GM12892 (cell line): ENCODE measurements around the gene HDGFL1.

ENCODE experiments used
- DNase-seq: peaks from one replicate; pipeline ENCODE4 v3.0.0; 2011; ENCODE audit not compliant: insufficient read length
- FAIRE-seq: peaks from 2 replicates; lab custom pipeline; 2011; peaks lifted over from hg19 to GRCh38; lab: Jason Lieb, UNC
- POLR2A ChIP-seq: IDR thresholded peaks from 2 replicates; pipeline ENCODE4 v1.6.1; 2011; ENCODE audit warnings: low read depth, low read length, control low read depth
- POLR2AphosphoS5 ChIP-seq: IDR thresholded peaks from 2 replicates; pipeline ENCODE4 v1.6.1; 2011; ENCODE audit warnings: low read depth, low read length, control low read depth
- TAF1 ChIP-seq: IDR thresholded peaks from 2 replicates; pipeline ENCODE4 v1.6.1; 2011; ENCODE audit warnings: low read depth, mild to moderate bottlenecking, control low read depth, low read length, borderline replicate concordance

Gene HDGFL1

DNA sequence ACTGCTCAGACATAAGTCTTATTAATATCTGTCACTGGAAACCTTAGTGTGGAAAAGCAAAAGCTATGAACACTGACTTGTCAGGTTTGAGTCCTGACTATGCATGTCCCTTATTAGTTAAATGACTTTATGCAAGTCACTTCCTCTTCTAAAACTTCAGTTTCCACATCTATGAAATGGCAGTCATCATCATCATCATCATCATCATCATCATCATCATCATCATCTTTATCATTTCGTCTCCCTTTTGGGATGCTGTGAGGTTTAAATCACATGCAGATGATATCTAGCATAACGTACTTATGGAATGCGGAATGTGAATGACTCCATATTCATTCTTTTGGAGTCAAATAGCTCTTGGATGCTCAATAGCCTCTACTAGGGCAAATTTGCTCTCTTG is 24.5 kb downstream of the HDGFL1 start:
- DNase-seq: no peak
- TF ChIP-seq TAF1 (no peak), POLR2AphosphoS5 (no peak), POLR2A (no peak)
- no peak for FAIRE-seq

DNA sequence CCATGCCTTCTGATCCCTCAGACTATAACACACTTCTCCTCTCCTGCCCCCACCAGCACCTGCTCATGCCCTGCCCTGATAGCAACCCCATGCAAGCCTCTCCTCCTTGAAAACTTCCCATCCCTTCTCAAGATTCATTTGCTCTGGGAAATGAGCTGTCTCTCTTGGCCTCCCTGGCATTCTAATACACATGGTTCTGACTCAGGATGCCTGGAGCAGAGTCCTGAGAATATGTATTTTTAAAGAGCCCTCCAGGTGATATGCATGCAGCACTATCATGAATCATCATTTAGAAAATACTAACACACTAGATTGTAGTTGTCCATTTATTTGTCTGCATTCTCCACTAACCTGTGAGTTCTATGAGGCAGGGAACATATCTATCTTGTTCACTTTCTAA is 26.6 kb downstream of the HDGFL1 start:
- no peak for TF ChIP-seq POLR2A
- no peak for TF ChIP-seq POLR2AphosphoS5
- TF ChIP-seq TAF1: no peak
- no peak for FAIRE-seq

DNA sequence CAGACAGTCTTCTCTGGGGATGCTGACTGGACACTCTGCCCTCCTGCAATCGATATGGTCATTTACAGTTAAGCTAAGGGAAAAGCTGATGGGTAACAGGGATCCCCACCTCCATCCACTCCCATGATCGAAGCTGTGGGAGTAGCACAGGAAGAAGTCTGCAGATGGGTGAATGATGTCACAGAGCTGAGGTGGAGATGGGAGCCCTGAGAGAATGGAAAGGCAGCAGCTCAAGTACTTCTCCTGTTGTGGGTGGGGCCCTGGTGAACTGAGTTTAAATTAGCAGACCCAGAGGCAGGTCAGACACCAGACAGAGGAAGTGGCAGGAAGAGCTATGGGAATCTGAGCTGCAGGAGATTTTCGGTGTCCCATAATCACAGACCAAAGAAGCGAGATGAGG is 29.0 kb downstream of the HDGFL1 start:
- TF ChIP-seq POLR2A (no peak), POLR2AphosphoS5 (no peak), TAF1 (no peak)
- DNase-seq (no peak), FAIRE-seq (no peak)

More for the DNA sequence above, 26.6 kb downstream of the HDGFL1 start:
- no peak for DNase-seq

DNA sequence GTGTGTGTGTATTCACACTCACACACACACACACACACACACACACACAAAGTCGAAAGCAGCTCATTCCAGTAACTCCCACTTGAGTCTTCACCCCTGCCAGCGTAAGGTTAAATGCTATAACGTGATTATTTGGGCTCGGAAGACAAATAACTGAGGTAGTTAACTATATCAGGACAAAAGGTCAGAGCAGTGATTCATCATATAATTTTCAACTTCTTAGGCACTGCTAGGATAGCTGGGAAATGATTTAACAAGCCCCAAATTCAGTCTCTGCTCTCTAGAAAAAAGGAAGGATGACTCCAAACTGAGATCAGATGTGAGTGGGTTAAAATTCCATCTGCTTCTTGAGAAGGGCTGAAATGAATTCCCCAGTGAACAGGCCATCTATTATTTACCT is 30.7 kb downstream of the HDGFL1 start:
- DNase-seq: no peak

DNA sequence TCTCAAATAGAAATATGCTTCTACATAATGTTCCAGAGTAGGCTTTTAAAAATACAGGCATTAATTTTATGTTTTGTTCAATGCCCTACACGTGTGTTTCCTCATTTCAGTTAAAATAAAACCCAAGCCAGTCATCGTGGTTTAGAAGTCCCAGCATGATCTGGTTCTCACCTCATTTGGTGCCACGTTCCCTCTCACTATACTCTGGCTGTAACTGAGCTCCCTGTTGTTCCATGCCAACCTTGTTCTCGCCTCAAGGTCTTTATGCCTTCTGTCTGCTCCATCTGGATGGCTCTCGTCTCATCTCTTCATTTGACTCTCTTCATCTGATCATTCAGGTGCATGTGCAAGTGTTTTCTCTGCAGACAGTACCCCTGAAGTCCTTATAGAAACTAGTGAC is 32.6 kb downstream of the HDGFL1 start:
- FAIRE-seq: no peak
- DNase-seq: no peak
- TF ChIP-seq TAF1: no peak
- no peak for TF ChIP-seq POLR2AphosphoS5
- TF ChIP-seq POLR2A: no peak

More for the DNA sequence above, 30.7 kb downstream of the HDGFL1 start:
- no peak for TF ChIP-seq POLR2AphosphoS5
- no peak for TF ChIP-seq TAF1
- TF ChIP-seq POLR2A: no peak
- no peak for FAIRE-seq

DNA sequence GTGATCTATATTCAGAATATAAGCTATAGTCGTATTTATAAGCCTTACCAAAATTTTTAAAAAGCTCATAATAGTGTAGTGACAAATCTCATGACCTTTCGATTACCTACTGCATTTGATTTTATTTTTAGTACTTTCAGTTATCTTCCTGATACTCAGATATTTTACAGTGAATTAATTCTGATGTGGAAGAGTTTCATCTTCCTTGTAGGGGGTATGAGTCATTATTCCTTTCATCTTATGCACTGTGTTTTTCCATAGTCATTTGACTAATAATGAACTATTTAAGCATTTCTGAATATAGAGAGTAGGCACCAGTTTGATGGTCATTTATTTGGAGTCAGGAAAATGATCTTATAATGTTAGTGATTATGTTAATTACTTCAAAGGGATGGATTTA is 36.4 kb downstream of the HDGFL1 start:
- no peak for DNase-seq
- no peak for FAIRE-seq
- TF ChIP-seq POLR2AphosphoS5: no peak
- no peak for TF ChIP-seq TAF1
- no peak for TF ChIP-seq POLR2A

DNA sequence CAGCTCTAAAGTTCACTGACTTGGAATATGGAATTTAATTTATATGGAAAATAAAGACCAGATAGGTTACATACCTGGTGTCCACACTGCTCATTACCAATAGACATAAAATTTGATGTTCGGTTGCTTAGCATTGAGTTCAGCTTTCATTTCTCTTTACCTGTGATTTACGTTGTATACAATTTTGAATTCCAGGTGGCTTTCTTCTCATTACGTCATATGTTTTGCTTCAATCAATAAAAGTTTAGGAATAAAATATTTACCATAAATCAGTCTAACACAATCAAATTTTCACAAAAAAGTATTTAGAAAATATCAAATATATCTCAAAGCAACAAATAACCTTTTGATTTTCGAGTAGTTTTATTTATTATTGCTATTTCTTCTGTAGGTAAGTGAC is 40.8 kb downstream of the HDGFL1 start:
- DNase-seq (no peak), FAIRE-seq (no peak)
- TF ChIP-seq TAF1: no peak
- TF ChIP-seq POLR2A: no peak
- TF ChIP-seq POLR2AphosphoS5: no peak

DNA sequence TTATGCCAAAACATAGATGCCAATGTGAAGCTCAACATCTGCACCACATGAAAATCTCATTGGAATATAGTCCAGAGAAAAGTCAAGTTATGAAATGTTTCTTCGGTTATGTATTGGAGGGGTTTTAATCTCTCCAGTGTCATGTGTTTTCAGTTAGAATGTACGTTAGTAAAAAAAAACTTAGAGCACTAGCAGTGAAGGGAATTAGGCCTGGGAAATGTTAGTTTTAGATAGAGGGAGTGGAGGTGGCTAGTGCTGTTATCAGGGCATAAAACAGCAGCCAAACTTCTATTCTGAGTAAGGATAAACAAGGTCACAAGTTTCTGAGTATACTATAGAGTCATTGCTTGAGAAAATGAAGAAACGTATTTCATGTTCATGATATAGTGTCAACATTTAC is 42.9 kb downstream of the HDGFL1 start:
- no peak for TF ChIP-seq POLR2AphosphoS5
- DNase-seq: no peak
- no peak for FAIRE-seq

DNA sequence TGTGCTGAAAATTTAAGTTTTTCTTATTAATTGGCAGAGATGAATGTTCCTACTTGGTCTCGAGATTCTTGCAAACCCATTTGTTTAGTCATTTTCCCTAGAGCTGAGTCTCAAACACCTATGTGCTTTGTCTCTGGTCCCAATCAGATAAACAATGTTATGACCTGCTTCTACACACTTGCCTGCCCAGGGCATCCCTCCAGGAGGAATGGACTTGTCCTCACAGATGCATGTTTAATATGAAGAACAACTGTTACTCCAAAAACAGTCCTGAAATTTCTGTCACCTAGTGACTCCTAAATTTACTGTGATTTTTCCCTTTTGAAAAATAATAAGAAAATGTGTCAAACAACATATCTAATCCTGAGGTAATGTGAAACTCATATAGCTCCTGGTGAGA is 43.7 kb downstream of the HDGFL1 start:
- FAIRE-seq (no peak), DNase-seq (no peak)
- TF ChIP-seq TAF1 (no peak), POLR2AphosphoS5 (no peak)

DNA sequence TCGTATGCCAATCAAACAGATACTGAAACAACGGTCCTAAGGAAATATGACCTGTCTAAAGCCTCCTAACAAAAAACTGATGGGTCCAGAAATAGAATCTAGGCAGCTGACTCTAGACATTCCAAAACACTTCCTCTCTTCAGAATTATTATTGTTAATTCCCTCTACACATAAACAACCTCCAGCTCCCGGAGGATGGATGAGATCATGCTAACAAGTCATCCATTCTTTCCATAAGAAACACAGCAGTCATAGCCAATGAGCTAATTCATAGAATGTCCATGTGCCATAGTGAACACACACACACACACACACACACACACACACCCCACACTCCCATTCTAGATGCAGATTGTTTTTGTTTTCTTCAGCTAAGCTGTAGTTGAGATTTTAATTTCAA is 44.3 kb downstream of the HDGFL1 start:
- TF ChIP-seq POLR2A (no peak), TAF1 (no peak), POLR2AphosphoS5 (no peak)
- no peak for FAIRE-seq
- DNase-seq: no peak

DNA sequence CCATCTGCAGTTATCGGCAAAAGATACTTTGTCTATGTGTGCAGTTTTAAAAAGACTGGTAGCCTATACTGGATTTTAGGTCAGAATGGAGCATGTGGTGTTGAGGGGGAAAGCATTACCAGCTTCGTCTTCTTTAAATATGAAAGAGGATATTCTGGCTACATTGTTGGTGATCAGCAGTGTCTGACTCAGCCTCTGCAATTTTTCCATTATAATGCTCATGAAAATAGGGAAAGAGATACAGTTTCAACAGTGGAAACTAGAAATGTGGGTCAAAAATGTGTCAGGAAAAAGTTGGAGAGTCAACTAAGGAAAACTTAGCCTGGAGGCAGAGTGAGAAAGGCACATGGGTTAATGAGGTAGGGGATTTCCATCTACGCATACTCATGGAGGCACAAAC is 45.2 kb downstream of the HDGFL1 start:
- DNase-seq: no peak

DNA sequence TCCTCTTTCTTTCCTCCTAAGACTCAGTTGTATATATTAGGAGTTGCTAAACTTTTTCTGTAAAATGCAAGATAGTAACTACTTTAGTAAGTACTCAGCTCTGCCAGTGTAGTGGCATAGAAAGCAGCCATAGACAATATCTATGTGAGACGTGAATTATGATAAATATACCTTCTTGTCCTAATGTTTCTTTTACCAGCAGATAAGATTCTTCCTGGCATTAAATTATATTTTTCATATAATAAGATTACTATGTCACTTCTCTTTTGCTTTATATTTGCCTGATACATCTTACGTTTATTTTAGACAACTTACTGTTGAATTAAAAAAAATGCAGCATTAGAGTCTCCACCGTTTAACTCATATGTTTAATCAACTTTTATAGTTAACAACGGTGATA is 51.7 kb downstream of the HDGFL1 start:
- DNase-seq: no peak
- TF ChIP-seq TAF1 (no peak), POLR2A (no peak), POLR2AphosphoS5 (no peak)
- no peak for FAIRE-seq

More for the DNA sequence above, 45.2 kb downstream of the HDGFL1 start:
- FAIRE-seq: no peak
- no peak for TF ChIP-seq POLR2AphosphoS5
- no peak for TF ChIP-seq POLR2A
- TF ChIP-seq TAF1: no peak
